Sigmoid colon (tissue), 7 donors: ENCODE results near the gene FBXL7. TPM values are rescaled to one million over a fixed set of nuclear protein-coding genes. Genes with fewer than 3 reads are reported as not detected.
A peak's percentile ranks its signal among the peaks of the same experiment; 100 is the strongest.

ENCODE experiments used
- DNase-seq: peaks from one replicate; pipeline ENCODE4 v3.0.0-alpha.2; 2019
- H3K27ac ChIP-seq, 4 donors: fragments of 200-600 bp; sonication (generic); one replicate each; pipeline ENCODE4 v1.5.1; 2016 to 2019; ENCODE audit warnings: mild to moderate bottlenecking in 1 of 4
- H3K27me3 ChIP-seq, 3 donors: fragments of 200-600 bp; sonication (generic); one replicate each; pipeline ENCODE4 v1.5.1; 2019; ENCODE audit warnings: mild to moderate bottlenecking in 1 of 3
- H3K36me3 ChIP-seq, 4 donors: fragments of 200-600 bp; sonication (generic); one replicate each; pipeline ENCODE4 v1.5.1; 2016 to 2019
- H3K4me1 ChIP-seq, 4 donors: fragments of 200-600 bp; sonication (generic); one replicate each; pipeline ENCODE4 v1.5.1; 2017 to 2019
- H3K4me3 ChIP-seq, 4 donors: fragments of 200-600 bp; sonication (generic); one replicate each; pipeline ENCODE4 v1.5.1; 2017 to 2019; ENCODE audit warnings: mild to moderate bottlenecking in 2 of 4, moderate library complexity in 1 of 4
- H3K9me3 ChIP-seq, 4 donors: fragments of 200-600 bp in 3 of 4; sonication (generic) in 3 of 4; one replicate each; pipeline versions ENCODE4 v1.5.1 to v1.6.1; 2013 to 2019
- CTCF ChIP-seq, 4 experiments: fragments of 450-650 bp in 3 of 4; fragments of 200-600 bp in 1 of 4; IDR thresholded peaks; one replicate each; pipeline ENCODE4 v1.5.1; 2016 to 2019; ENCODE audit warnings: antibody characterized with exemption in 4 of 4, mild to moderate bottlenecking in 3 of 4, moderate library complexity in 2 of 4
- EP300 ChIP-seq, 4 donors: sonication (generic); formaldehyde crosslinking; IDR thresholded peaks; one replicate each; pipeline ENCODE4 v1.6.1; 2017; ENCODE audit warnings: antibody characterized with exemption in 4 of 4
- POLR2A ChIP-seq, 2 donors: fragments of 450-650 bp; IDR thresholded peaks; one replicate each; pipeline ENCODE4 v1.6.1; 2016; ENCODE audit warnings: antibody characterized with exemption in 2 of 2, mild to moderate bottlenecking in 2 of 2, moderate library complexity in 2 of 2
- POLR2AphosphoS5 ChIP-seq, 4 donors: sonication (generic); formaldehyde crosslinking; IDR thresholded peaks; one replicate each; pipeline ENCODE4 v1.6.1; 2017; ENCODE audit warnings: antibody characterized with exemption in 4 of 4
- WGBS, 2 donors: extraction: QIAGEN DNeasy Blood & Tissue Kit; methylation state at CpG; one replicate each; pipeline ENCODE4 v1.1.7; 2013; 5-methylcytosine and 5-hydroxymethylcytosine counted together
- intact Hi-C: fragments of 100-400 bp; cut with DNase I; formaldehyde crosslinking; loops from one replicate; pipeline ENCODE4 v1.15.1; 2023
- polyA plus RNA-seq, 3 donors: library from polyadenylated mRNA; stranded (reverse); fragments of 200-250 nt; gene quantifications; one replicate each; pipeline ENCODE4 v1.2.3, GENCODE V29; 2013
- total RNA-seq, 4 donors: library from RNA; depleted of rRNA; stranded (reverse); fragments of >200 nt; gene quantifications; one replicate each; pipeline ENCODE4 v1.1.0, GENCODE V29; 2016
- donor health status: healthy with polysubstance abuse.
- donor health status: Bipolar disorder and iron deficiency.
- donor health status: healthy.

FBXL7 gene
- total and polyA plus RNA-seq, 7 donors, result 0.92 to 44.3 (median 18.2) TPM

DNA sequence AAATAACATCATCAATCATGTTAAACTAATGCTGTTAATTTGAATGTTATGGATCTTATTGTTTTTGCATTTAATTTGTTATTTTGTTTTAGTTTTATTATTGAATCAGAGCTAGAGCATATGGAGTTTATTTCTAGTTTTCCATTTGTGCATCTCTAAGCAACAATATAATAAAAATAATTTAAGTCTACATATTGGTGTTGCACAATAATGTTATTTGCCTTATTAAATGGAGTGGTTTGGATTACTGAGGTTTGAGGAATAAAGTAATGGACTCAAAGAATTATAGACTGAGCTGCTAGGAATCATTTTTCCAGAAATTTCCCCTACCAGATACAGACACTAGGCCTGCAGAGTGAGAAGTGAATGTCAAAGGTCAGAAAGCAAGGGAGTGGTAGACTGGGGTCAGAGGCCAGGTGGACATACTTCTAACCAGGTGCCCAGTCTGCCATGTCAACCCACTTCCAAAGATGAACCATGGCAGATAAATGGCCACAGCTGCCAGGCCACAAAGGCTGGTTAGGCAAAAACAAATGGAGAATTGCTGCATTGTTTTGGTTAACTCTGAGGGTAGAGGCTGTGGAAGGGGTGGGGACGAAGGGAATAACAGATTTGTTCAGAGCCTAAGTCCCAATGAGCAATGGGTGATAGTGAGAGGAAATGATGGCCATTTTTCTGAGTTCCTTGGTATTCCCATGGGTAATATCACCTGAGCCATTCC, 113.1 kb downstream of the FBXL7 start:
- H3K27ac ChIP-seq, result no peak overlapping the region
- TF ChIP-seq CTCF (IDR thresholded peaks at IDR 0.05), result no peak
- H3K4me1 ChIP-seq, result no peaks in the 10 kb centered on the region
- no peak overlapping the region for H3K4me3 ChIP-seq
- WGBS, 2 donors, result 57 to 72% methylated on average over 1 of the region's 1 CpG
- no peaks in the 10 kb centered on the region for H3K36me3 ChIP-seq
- no peaks in the 10 kb centered on the region for H3K27me3 ChIP-seq
- intact Hi-C loops, result no loop called here
- no peak for DNase-seq
- no peaks in the 10 kb centered on the region for H3K9me3 ChIP-seq

- 87 to 91% methylated on average over 4 of the region's 4 CpGs for WGBS, 2 donors
- Histone ChIP-seq H3K27ac (no peak overlapping the region), H3K27me3 (no peaks in the 10 kb centered on the region), H3K9me3 (no peaks in the 10 kb centered on the region), H3K36me3 (no peaks in the 10 kb centered on the region), H3K4me1 (no peaks in the 10 kb centered on the region), H3K4me3 (no peak overlapping the region)
- intact Hi-C loops, result no loop called here
- no peak for DNase-seq
- TF ChIP-seq POLR2AphosphoS5 (IDR thresholded peaks at IDR 0.05) (no peak), CTCF (IDR thresholded peaks at IDR 0.05) (no peak), POLR2A (IDR thresholded peaks at IDR 0.05) (no peak), EP300 (IDR thresholded peaks at IDR 0.05) (no peak)
These were observed 114.7 kb downstream of the FBXL7 start for GRCh38 chr5:15614679-15615078.

GRCh38 chr5:15615859-15616258, 115.9 kb downstream of the FBXL7 start:
- intact Hi-C loops, result no loop called here

GRCh38 chr5:15618938-15619337, 119.0 kb downstream of the FBXL7 start:
- peaks cover 0 to 12% (median 4%) of the 10 kb centered on the region in 4 donors for H3K4me1 ChIP-seq
- no peak for DNase-seq
- no peaks in the 10 kb centered on the region for H3K27me3 ChIP-seq
- TF ChIP-seq POLR2AphosphoS5 (IDR thresholded peaks at IDR 0.05), result no peak
- no peak for TF ChIP-seq POLR2A (IDR thresholded peaks at IDR 0.05)
- no peak for TF ChIP-seq EP300 (IDR thresholded peaks at IDR 0.05)
- no peak for TF ChIP-seq CTCF (IDR thresholded peaks at IDR 0.05)
- intact Hi-C loops, result no loop called here
- H3K4me3 ChIP-seq, result no peak overlapping the region
- H3K36me3 ChIP-seq, result no peaks in the 10 kb centered on the region
- no peak overlapping the region for H3K27ac ChIP-seq
- WGBS, 2 donors, result 94 to 96% methylated on average over 10 of the region's 10 CpGs
- no peaks in the 10 kb centered on the region for H3K9me3 ChIP-seq

More at GRCh38 chr5:15615859-15616258, 115.9 kb downstream of the FBXL7 start:
- Histone ChIP-seq H3K27me3 (no peaks in the 10 kb centered on the region), H3K4me3 (no peak overlapping the region), H3K9me3 (no peaks in the 10 kb centered on the region), H3K27ac (no peak overlapping the region), H3K36me3 (no peaks in the 10 kb centered on the region), H3K4me1 (peaks cover 0 to 5% (median 1%) of the 10 kb centered on the region in 4 donors)
- no peak for DNase-seq
- 71 to 84% methylated on average over 6 of the region's 6 CpGs for WGBS, 2 donors
- no peak for TF ChIP-seq CTCF (IDR thresholded peaks at IDR 0.05)

- WGBS, 2 donors, result 82 to 88% methylated on average over 11 of the region's 11 CpGs
- H3K36me3 ChIP-seq, result no peaks in the 10 kb centered on the region
- TF ChIP-seq CTCF (IDR thresholded peaks at IDR 0.05) (no peak), POLR2AphosphoS5 (IDR thresholded peaks at IDR 0.05) (peak in 1 of 4 donors; percentile 30)
- H3K27me3 ChIP-seq, result no peaks in the 10 kb centered on the region
- no peaks in the 10 kb centered on the region for H3K9me3 ChIP-seq
- DNase-seq, result no peak
- H3K4me1 ChIP-seq, result peaks cover 0 to 12% (median 4%) of the 10 kb centered on the region in 4 donors
- no peak overlapping the region for H3K27ac ChIP-seq
- intact Hi-C loops, result no loop called here
- no peak overlapping the region for H3K4me3 ChIP-seq
These were observed 120.5 kb downstream of the FBXL7 start for GRCh38 chr5:15620501-15620900.
